Right atrium auricular region (tissue), 2 donors: Measurements from ENCODE around the gene HOXA10. TPM values are rescaled to one million over a fixed set of nuclear protein-coding genes. Genes with fewer than 3 reads are reported as not detected.

Source experiments
- DNase-seq: peaks from one replicate; pipeline ENCODE4 v3.0.0-alpha.2; 2019; ENCODE audit warnings: low spot score
- H3K27ac ChIP-seq, 2 donors: fragments of 200-600 bp; sonication (generic); 1 replicate in 1 of 2; 2 replicates in 1 of 2; pipeline ENCODE4 v1.5.1; 2016 to 2019
- H3K27me3 ChIP-seq, 2 donors: fragments of 200-600 bp; sonication (generic); one replicate each; pipeline versions ENCODE4 v1.5.1 to v1.6.0; 2017 to 2019
- H3K36me3 ChIP-seq: fragments of 200-600 bp; sonication (generic); one replicate; pipeline ENCODE4 v1.5.1; 2016
- H3K4me1 ChIP-seq, 2 donors: fragments of 200-600 bp; sonication (generic); one replicate each; pipeline versions ENCODE4 v1.5.1 to v1.6.0; 2017 to 2019
- H3K4me3 ChIP-seq, 2 donors: fragments of 200-600 bp; sonication (generic); 1 replicate in 1 of 2; 2 replicates in 1 of 2; pipeline ENCODE4 v1.5.1; 2017 to 2019; ENCODE audit warnings: mild to moderate bottlenecking in 1 of 2, moderate library complexity in 1 of 2
- H3K9me3 ChIP-seq, 2 donors: fragments of 200-600 bp; sonication (generic); one replicate each; pipeline ENCODE4 v1.5.1; 2019
- total RNA-seq, 2 donors: library from RNA; depleted of rRNA; stranded (reverse); fragments of >200 nt; gene quantifications; one replicate each; pipeline ENCODE4 v1.1.0, GENCODE V29; 2016
- TF ChIP-seq, protein P1 (sequence below), 2 donors: fragments of 200-600 bp; sonication (generic); IDR thresholded peaks; one replicate each; pipeline ENCODE4 v1.5.1; 2019; ENCODE audit warnings: antibody characterized with exemption in 2 of 2

Gene HOXA10
- total RNA-seq, 2 donors from 2014 or later = not detected

DNA sequence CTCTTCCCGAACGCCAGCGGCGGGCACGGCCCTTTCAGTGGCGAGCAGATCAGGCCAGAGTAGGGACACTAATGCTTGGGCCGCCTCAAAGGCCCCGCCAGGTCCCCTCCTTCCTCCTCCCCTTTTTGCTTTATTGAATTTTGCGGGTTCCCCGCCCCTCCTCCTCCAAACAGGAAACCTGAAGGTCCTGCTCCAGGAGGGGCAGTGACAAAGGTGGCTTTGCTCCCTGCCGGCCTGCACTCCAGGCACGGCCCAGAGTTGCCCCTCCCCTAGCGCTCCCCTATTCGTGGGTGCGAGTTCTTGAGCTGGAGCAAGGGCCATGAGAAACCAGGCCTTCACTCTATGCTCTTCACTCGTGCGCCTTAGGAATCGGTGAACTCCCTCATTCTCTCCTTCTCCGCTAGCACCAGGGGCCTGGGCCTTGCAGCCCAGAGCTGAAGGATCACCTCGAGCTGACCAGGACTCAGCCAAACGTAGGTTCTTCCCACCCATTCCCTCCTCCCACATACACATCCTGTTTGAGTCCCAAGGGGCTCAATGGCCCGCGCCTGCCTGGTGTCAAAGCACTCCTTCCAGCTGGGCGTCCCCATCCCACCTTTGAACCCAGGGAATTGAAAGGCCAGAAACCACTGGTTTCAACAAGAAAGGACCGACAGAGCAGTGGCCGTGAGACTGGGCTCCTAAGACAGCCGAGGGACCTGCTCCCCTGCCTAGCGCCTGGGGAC lies 25.9 kb downstream of the HOXA10 start:
- Histone ChIP-seq H3K27me3 (peaks cover 52 to 95% of the 10 kb centered on the region in 2 donors), H3K4me1 (peaks cover 0 to 66% of the 10 kb centered on the region in 2 donors), H3K9me3 (no peaks in the 10 kb centered on the region), H3K36me3 (no peaks in the 10 kb centered on the region), H3K4me3 (peak overlapping the region in 1 of 2 donors; percentile 34), H3K27ac (no peak overlapping the region)
- TF ChIP-seq, protein P1, sequence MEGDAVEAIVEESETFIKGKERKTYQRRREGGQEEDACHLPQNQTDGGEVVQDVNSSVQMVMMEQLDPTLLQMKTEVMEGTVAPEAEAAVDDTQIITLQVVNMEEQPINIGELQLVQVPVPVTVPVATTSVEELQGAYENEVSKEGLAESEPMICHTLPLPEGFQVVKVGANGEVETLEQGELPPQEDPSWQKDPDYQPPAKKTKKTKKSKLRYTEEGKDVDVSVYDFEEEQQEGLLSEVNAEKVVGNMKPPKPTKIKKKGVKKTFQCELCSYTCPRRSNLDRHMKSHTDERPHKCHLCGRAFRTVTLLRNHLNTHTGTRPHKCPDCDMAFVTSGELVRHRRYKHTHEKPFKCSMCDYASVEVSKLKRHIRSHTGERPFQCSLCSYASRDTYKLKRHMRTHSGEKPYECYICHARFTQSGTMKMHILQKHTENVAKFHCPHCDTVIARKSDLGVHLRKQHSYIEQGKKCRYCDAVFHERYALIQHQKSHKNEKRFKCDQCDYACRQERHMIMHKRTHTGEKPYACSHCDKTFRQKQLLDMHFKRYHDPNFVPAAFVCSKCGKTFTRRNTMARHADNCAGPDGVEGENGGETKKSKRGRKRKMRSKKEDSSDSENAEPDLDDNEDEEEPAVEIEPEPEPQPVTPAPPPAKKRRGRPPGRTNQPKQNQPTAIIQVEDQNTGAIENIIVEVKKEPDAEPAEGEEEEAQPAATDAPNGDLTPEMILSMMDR (IDR thresholded peaks at IDR 0.05) = no peak
- no peak for DNase-seq

DNA sequence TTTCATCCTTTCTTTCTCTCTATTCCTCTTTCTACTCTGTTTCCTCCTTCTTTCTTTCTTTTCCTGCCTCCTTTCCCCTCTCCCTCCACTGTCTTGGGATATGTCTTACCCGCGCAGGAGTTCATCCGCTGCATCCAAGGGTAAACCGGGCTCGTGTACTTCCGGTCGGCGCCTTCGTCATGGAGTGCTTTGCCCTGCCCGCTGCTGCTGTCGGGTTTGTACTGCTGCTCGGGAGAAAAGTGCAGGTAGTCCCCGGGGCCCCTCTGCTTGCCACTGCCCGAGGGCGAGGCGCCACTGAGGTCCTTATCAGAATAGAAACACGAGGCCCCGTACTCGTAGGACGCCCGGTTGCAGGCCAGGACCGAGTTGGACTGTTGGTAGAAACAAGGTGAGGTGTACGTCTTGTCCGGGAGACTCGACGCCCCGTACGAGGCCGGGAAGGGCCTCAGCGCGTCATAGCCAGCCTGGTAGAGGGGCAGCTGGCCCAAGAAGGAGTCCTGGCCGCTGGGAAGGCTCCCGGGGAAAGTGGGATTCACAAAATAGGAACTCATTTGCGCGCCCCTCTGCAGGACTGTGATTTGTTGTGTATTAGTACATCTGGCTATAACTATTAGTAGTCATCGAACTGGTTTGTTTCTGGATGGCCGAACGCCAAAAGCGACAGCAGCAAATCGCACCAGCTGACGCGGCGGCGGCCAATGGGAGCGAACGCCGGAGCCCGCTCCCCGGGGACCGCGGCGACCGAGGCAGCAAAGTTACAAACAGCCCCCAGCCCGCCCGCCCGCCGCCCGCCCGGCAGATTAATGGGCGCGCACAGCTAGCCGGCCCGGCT lies 26.7 kb downstream of the HOXA10 start, which contains the start of gene HOXA6:
HOXA6 (minus strand) TSS at position 576 of the 832 bp plus-strand sequence; CDS start at position 551, 25 bp downstream.
- Histone ChIP-seq H3K9me3 (no peaks in the 10 kb centered on the region), H3K27me3 (peaks cover 52 to 95% of the 10 kb centered on the region in 2 donors), H3K4me1 (peaks cover 0 to 69% of the 10 kb centered on the region in 2 donors), H3K36me3 (no peaks in the 10 kb centered on the region), H3K27ac (no peak within 1 kb of the TSS), H3K4me3 (peak within 1 kb of the TSS in 1 of 2 donors; percentile 34)
- no peak for DNase-seq
- TF ChIP-seq, protein P1 (IDR thresholded peaks at IDR 0.05) = no peak

DNA sequence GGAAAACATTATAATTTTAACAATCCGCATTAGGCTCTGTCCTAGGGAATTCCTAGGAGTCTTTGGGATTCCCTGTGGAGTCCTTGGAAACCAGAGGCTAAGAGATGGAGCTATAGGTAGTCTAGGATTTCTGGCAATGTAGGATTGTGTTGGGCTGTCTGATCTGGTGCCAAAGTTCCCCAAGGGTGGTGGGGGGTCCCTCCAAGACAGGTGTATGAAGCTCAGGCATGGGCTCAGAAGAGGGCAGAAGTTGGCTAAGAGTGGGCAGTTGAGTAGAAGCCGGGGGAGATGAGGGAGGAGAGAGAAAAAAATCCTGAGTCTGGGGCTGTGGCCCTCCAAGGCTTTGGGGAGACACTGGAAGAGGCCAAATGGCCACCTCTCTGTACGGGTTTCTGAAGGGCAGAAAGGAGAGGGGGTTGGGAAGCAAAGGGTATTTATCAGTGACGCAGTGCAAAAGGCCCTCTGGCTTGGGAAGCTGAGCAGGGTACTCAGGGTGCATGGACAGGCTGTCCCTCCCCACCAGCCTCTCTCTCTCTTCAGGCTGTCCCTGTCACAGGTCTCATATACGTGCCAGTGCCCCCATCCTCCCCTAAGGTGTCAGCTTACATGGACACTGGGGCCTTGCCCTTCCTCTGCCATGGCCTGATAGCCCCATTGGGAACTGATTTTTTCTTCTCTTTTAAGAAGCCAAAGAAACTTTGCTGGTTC lies 27.5 kb downstream of the HOXA10 start:
- Histone ChIP-seq H3K27me3 (peaks cover 53 to 95% of the 10 kb centered on the region in 2 donors), H3K9me3 (no peaks in the 10 kb centered on the region), H3K36me3 (no peaks in the 10 kb centered on the region), H3K4me1 (peaks cover 0 to 66% of the 10 kb centered on the region in 2 donors), H3K27ac (no peak overlapping the region), H3K4me3 (no peak overlapping the region)
- TF ChIP-seq, protein P1 (IDR thresholded peaks at IDR 0.05) = no peak
- DNase-seq = no peak

DNA sequence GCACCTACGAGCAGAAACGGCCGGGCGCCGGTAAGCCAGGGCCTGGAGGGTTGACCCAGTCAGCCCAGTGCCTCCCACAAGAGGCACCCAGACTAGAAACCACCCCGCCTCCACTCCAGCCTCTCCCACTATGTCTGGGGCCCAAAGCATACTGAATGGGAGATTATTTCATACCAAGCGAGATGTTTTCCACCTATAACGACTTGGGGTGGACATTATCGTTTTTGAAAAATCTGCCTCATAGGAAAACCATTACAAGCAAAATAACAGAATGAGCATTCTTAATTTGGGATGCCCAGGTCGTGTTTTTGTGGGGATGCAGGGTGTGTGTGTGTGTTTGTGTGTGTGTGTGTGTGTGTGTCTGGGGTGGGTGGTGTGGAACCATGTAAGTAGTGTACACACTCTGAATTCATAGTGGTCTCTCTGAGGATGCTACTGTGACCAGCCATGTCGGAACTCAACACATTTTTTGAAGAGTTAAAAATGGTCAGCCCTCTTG lies 28.2 kb downstream of the HOXA10 start:
- Histone ChIP-seq H3K36me3 (no peaks in the 10 kb centered on the region), H3K27me3 (peaks cover 53 to 91% of the 10 kb centered on the region in 2 donors), H3K4me3 (no peak overlapping the region), H3K27ac (no peak overlapping the region), H3K4me1 (peaks cover 0 to 59% of the 10 kb centered on the region in 2 donors), H3K9me3 (no peaks in the 10 kb centered on the region)
- TF ChIP-seq, protein P1 (IDR thresholded peaks at IDR 0.05) = no peak
- DNase-seq = no peak

DNA sequence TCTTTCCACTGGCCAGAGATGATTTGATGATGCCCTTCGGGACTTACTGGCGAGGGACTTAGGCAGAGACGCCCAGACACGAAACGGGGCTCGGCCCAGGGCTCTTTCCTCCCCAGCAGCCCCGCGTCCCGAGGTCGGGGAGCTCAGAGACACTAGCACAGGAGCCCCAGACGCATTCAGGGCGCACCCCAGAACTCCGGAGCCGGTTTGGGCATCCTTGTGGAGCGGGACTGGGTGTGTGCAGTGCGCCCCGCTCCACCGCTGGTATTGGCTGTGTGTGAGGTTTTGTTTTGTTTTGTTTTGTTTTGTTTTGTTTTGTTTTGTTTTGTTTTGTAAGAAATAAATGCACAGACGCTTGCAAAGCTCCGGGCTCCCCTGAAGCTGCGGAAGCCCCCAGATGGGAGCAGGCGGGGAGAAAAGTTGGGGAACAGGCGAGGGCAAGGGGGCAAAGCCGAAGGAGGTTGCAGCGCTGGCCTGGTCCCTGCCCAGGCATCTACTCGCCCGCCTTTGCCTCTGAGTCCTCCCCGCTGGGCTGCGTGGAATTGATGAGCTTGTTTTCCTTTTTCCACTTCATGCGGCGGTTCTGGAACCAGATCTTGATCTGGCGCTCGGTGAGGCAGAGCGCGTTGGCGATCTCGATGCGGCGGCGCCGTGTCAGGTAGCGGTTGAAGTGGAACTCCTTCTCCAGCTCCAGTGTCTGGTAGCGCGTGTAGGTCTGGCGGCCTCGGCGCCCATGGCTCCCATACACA lies 28.8 kb downstream of the HOXA10 start:
- H3K9me3 ChIP-seq = no peaks in the 10 kb centered on the region
- no peak overlapping the region for H3K4me3 ChIP-seq
- H3K4me1 ChIP-seq = peaks cover 0 to 53% of the 10 kb centered on the region in 2 donors
- DNase-seq = no peak
- TF ChIP-seq, protein P1 (IDR thresholded peaks at IDR 0.05) = no peak
- H3K36me3 ChIP-seq = no peaks in the 10 kb centered on the region
- H3K27ac ChIP-seq = no peak overlapping the region
- H3K27me3 ChIP-seq = peaks cover 53 to 90% of the 10 kb centered on the region in 2 donors
